ENCODE data around the gene ERCC6L.
"Not testable (repeated sequence)": the region's sequence is repeated elsewhere in the genome, so short reads cannot be mapped to it uniquely, and the experiment has no call there.

The ERCC6L gene

DNA sequence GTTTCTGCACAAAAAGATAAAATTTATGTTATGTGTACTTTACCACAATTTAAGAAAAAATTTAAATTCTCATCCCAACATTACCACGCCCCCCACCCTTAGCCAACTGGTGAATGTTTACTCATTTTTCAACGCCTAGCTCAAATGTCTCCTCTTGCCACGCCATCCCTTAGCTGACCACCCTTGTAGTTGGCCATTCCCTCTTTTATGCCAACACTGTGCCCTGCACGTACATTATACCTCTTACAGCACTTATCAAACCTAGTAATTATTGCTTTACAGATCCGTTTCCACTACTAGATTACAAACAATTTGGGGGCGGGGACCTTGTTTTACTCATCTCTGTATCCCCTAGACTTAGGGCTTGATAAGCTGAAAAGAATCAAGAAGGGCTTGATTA lies 644 bp downstream of the ERCC6L start:
- Histone ChIP-seq H3K14ac (ENCODE audit: low read length in 2 of 2) (no peak overlapping the region), H3K27ac (ENCODE audit: low read length, poor library complexity, severe bottlenecking) (no peak overlapping the region), H2BK120ac (ENCODE audit: low read depth, low read length) (no peak overlapping the region), H2BK5ac (ENCODE audit: low read depth, low read length, poor library complexity, severe bottlenecking) (no peak overlapping the region), H3K18ac (ENCODE audit: low read depth in 1 of 2, low read length in 2 of 2) (no peak overlapping the region), H3K23ac (ENCODE audit: low read length in 2 of 2) (no peak overlapping the region), H3K9ac (ENCODE audit: low read length) (peak overlapping the region; percentile 24), H3K4me3 (ENCODE audit: insufficient read depth in 1 of 2, low read depth in 1 of 2, low read length in 2 of 2) (peak overlapping the region in 1 of 2 experiments; percentile 71), H3K79me1 (replicated peaks; ENCODE audit: low read length, poor library complexity, severe bottlenecking) (no peaks in the 10 kb centered on the region), H4K91ac (ENCODE audit: low read length) (no peak overlapping the region), H2AK5ac (ENCODE audit: low read length, severe bottlenecking) (no peak overlapping the region), H2AFZ (ENCODE audit: low read depth, low read length) (no peak overlapping the region), H3K4me2 (ENCODE audit: low read length, poor library complexity, severe bottlenecking) (peak overlapping the region; percentile 93), H2BK15ac (ENCODE audit: low read depth, poor library complexity, severe bottlenecking) (no peak overlapping the region), H3K4me1 (ENCODE audit: control insufficient read depth, insufficient read depth, low read depth, low read length) (no peaks in the 10 kb centered on the region), H3K4ac (ENCODE audit: low read depth in 1 of 2, low read length in 2 of 2) (no peak overlapping the region), H3K9me3 (ENCODE audit: control insufficient read depth, low read length) (no peaks in the 10 kb centered on the region), H3K27me3 (ENCODE audit: control insufficient read depth in 1 of 2, insufficient read depth in 1 of 2, low read length in 2 of 2) (peaks cover 0 to 13% of the 10 kb centered on the region in 2 experiments), H3K36me3 (ENCODE audit: control insufficient read depth in 1 of 2, insufficient read depth in 2 of 2, low read depth in 1 of 2, low read length in 2 of 2) (no peaks in the 10 kb centered on the region), H2BK12ac (ENCODE audit: low read length in 2 of 2) (no peak overlapping the region), H4K8ac (ENCODE audit: low read length) (no peak overlapping the region)
- no peak for DNase-seq
- WGBS = 25% methylated on average over 4 of the region's 6 CpGs

GRCh38 chrX:72236841-72237240 lies 2.0 kb downstream of the ERCC6L start:
- H3K4me2 ChIP-seq (ENCODE audit: low read length, poor library complexity, severe bottlenecking) = no peak overlapping the region
- H3K18ac ChIP-seq (ENCODE audit: low read depth in 1 of 2, low read length in 2 of 2) = no peak overlapping the region
- no peak overlapping the region for H4K8ac ChIP-seq (ENCODE audit: low read length)
- H2BK120ac ChIP-seq (ENCODE audit: low read depth, low read length) = no peak overlapping the region
- no peak overlapping the region for H3K4ac ChIP-seq (ENCODE audit: low read depth in 1 of 2, low read length in 2 of 2)
- H3K36me3 ChIP-seq (ENCODE audit: control insufficient read depth in 1 of 2, insufficient read depth in 2 of 2, low read depth in 1 of 2, low read length in 2 of 2) = no peaks in the 10 kb centered on the region
- H3K4me3 ChIP-seq (ENCODE audit: insufficient read depth in 1 of 2, low read depth in 1 of 2, low read length in 2 of 2) = no peak overlapping the region
- no peaks in the 10 kb centered on the region for H3K4me1 ChIP-seq (ENCODE audit: control insufficient read depth, insufficient read depth, low read depth, low read length)
- H3K14ac ChIP-seq (ENCODE audit: low read length in 2 of 2) = no peak overlapping the region
- H3K27me3 ChIP-seq (ENCODE audit: control insufficient read depth in 1 of 2, insufficient read depth in 1 of 2, low read length in 2 of 2) = peaks cover 0 to 4% of the 10 kb centered on the region in 2 experiments
- no peak overlapping the region for H2BK5ac ChIP-seq (ENCODE audit: low read depth, low read length, poor library complexity, severe bottlenecking)
- H3K9ac ChIP-seq (ENCODE audit: low read length) = no peak overlapping the region
- H3K79me1 ChIP-seq (replicated peaks; ENCODE audit: low read length, poor library complexity, severe bottlenecking) = no peaks in the 10 kb centered on the region
- no peak for DNase-seq
- no peaks in the 10 kb centered on the region for H3K9me3 ChIP-seq (ENCODE audit: control insufficient read depth, low read length)
- H4K91ac ChIP-seq (ENCODE audit: low read length) = no peak overlapping the region
- no peak overlapping the region for H2BK12ac ChIP-seq (ENCODE audit: low read length in 2 of 2)
- H2AFZ ChIP-seq (ENCODE audit: low read depth, low read length) = no peak overlapping the region
- H2AK5ac ChIP-seq (ENCODE audit: low read length, severe bottlenecking) = no peak overlapping the region
- H3K27ac ChIP-seq (ENCODE audit: low read length, poor library complexity, severe bottlenecking) = no peak overlapping the region
- WGBS = 95% methylated on average over 2 of the region's 4 CpGs
- H2BK15ac ChIP-seq (ENCODE audit: low read depth, poor library complexity, severe bottlenecking) = no peak overlapping the region
- no peak overlapping the region for H3K23ac ChIP-seq (ENCODE audit: low read length in 2 of 2)

DNA sequence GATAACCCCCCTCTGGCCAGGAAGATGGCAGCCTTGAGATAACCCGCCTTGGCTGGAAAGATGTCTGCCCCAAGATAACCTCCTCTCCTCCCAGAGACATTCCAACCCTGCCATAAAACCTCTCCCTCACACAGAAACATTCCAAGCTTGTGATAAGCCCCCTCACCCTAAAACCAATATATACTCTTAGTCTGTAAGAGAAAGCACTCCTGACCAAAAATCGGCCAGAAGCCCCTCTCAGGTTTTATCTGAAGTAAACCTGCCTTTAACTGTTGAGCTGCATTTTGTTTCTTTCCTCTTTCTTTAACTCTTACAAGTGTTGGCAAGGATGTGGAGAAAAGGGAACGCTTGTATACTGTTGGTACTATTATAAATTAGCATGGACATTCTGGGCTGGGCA lies 8.5 kb downstream of the ERCC6L start:
- Histone ChIP-seq H3K79me1 (replicated peaks; ENCODE audit: low read length, poor library complexity, severe bottlenecking) (peaks cover 2% of the 10 kb centered on the region), H2BK120ac (ENCODE audit: low read depth, low read length) (no peak overlapping the region), H3K36me3 (ENCODE audit: control insufficient read depth in 1 of 2, insufficient read depth in 2 of 2, low read depth in 1 of 2, low read length in 2 of 2) (no peaks in the 10 kb centered on the region), H2AK5ac (ENCODE audit: low read length, severe bottlenecking) (no peak overlapping the region), H3K23ac (ENCODE audit: low read length in 2 of 2) (no peak overlapping the region), H3K27ac (ENCODE audit: low read length, poor library complexity, severe bottlenecking) (no peak overlapping the region), H3K4me2 (ENCODE audit: low read length, poor library complexity, severe bottlenecking) (no peak overlapping the region), H3K4me1 (ENCODE audit: control insufficient read depth, insufficient read depth, low read depth, low read length) (no peaks in the 10 kb centered on the region), H3K18ac (ENCODE audit: low read depth in 1 of 2, low read length in 2 of 2) (no peak overlapping the region), H3K9me3 (ENCODE audit: control insufficient read depth, low read length) (no peaks in the 10 kb centered on the region), H2BK5ac (ENCODE audit: low read depth, low read length, poor library complexity, severe bottlenecking) (no peak overlapping the region), H3K14ac (ENCODE audit: low read length in 2 of 2) (no peak overlapping the region), H2AFZ (ENCODE audit: low read depth, low read length) (no peak overlapping the region), H3K4me3 (ENCODE audit: insufficient read depth in 1 of 2, low read depth in 1 of 2, low read length in 2 of 2) (no peak overlapping the region), H3K4ac (ENCODE audit: low read depth in 1 of 2, low read length in 2 of 2) (no peak overlapping the region), H3K9ac (ENCODE audit: low read length) (no peak overlapping the region), H4K8ac (ENCODE audit: low read length) (no peak overlapping the region), H3K27me3 (ENCODE audit: control insufficient read depth in 1 of 2, insufficient read depth in 1 of 2, low read length in 2 of 2) (peaks cover 0 to 14% of the 10 kb centered on the region in 2 experiments), H2BK12ac (ENCODE audit: low read length in 2 of 2) (no peak overlapping the region), H2BK15ac (ENCODE audit: low read depth, poor library complexity, severe bottlenecking) (no peak overlapping the region), H4K91ac (ENCODE audit: low read length) (no peak overlapping the region)
- no peak for DNase-seq
- 100% methylated on average over 1 of the region's 3 CpGs for WGBS

DNA sequence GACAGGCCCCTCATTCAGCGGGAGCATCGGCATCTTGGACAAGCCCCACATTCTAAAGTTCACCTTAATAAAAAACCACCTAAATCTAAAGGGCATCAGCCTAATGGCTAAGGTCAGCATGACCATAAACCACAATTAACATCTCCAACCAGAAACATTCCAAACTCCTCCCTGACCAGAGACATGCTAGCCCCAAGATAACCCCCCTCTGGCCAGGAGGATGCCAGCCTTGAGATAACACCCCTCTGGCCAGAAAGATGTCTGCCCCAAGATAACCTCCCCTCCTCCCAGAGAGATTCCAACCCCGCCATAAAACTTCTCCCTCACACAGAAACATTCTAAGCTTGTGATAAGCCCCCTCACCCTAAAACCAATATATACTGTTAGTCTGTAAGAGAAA lies 18.5 kb downstream of the ERCC6L start:
- not testable (repeated sequence) for H3K4me3 ChIP-seq (ENCODE audit: insufficient read depth in 1 of 2, low read depth in 1 of 2, low read length in 2 of 2); H3K18ac ChIP-seq (ENCODE audit: low read depth in 1 of 2, low read length in 2 of 2); H4K91ac ChIP-seq (ENCODE audit: low read length); H3K36me3 ChIP-seq (ENCODE audit: control insufficient read depth in 1 of 2, insufficient read depth in 2 of 2, low read depth in 1 of 2, low read length in 2 of 2); H3K27ac ChIP-seq (ENCODE audit: low read length, poor library complexity, severe bottlenecking); H3K79me1 ChIP-seq (replicated peaks; ENCODE audit: low read length, poor library complexity, severe bottlenecking); H3K4me2 ChIP-seq (ENCODE audit: low read length, poor library complexity, severe bottlenecking); H2BK120ac ChIP-seq (ENCODE audit: low read depth, low read length); H2AK5ac ChIP-seq (ENCODE audit: low read length, severe bottlenecking); H3K4ac ChIP-seq (ENCODE audit: low read depth in 1 of 2, low read length in 2 of 2); H2BK12ac ChIP-seq (ENCODE audit: low read length in 2 of 2); H3K4me1 ChIP-seq (ENCODE audit: control insufficient read depth, insufficient read depth, low read depth, low read length); H3K14ac ChIP-seq (ENCODE audit: low read length in 2 of 2); H2BK15ac ChIP-seq (ENCODE audit: low read depth, poor library complexity, severe bottlenecking); H3K23ac ChIP-seq (ENCODE audit: low read length in 2 of 2); H2AFZ ChIP-seq (ENCODE audit: low read depth, low read length); DNase-seq; H3K9me3 ChIP-seq (ENCODE audit: control insufficient read depth, low read length); H3K9ac ChIP-seq (ENCODE audit: low read length); H4K8ac ChIP-seq (ENCODE audit: low read length); H2BK5ac ChIP-seq (ENCODE audit: low read depth, low read length, poor library complexity, severe bottlenecking)
- H3K27me3 ChIP-seq (ENCODE audit: control insufficient read depth in 1 of 2, insufficient read depth in 1 of 2, low read length in 2 of 2) = peaks cover 0 to 28% of the 10 kb centered on the region in 2 experiments
- WGBS = 97% methylated on average over 3 of the region's 3 CpGs
